ENCODE data around the gene ARMH1.

The ARMH1 gene

GRCh38 chr1:44674113-44675000, at the start of gene ARMH1, which contains the start of gene TMEM53:
TSS of gene ARMH1 (plus strand) at chr1:44674714. CDS start at chr1:44689698, 14,984 bp downstream.
TSS of gene TMEM53 (minus strand) at chr1:44674481. CDS start at chr1:44674391, 90 bp downstream.
- DNase-seq (ENCODE audit: low spot score) = peak; percentile 97

- no peak for DNase-seq (ENCODE audit: low spot score)
Observed at GRCh38 chr1:44625348-44625747, 49.2 kb upstream of the ARMH1 start.

- no peak for DNase-seq (ENCODE audit: low spot score)
Observed at GRCh38 chr1:44628962-44629756, 45.4 kb upstream of the ARMH1 start.

GRCh38 chr1:44630116-44630515, 44.4 kb upstream of the ARMH1 start:
- no peak for DNase-seq (ENCODE audit: low spot score)

- no peak for DNase-seq (ENCODE audit: low spot score)
Observed at GRCh38 chr1:44631333-44631646, 43.2 kb upstream of the ARMH1 start.

- DNase-seq (ENCODE audit: low spot score) = peak; percentile 82
Observed at GRCh38 chr1:44631647-44632539, 42.6 kb upstream of the ARMH1 start.

GRCh38 chr1:44632598-44632997, 41.9 kb upstream of the ARMH1 start:
- DNase-seq (ENCODE audit: low spot score) = peak; percentile 27

GRCh38 chr1:44634606-44635189, 39.8 kb upstream of the ARMH1 start:
- no peak for DNase-seq (ENCODE audit: low spot score)

- DNase-seq (ENCODE audit: low spot score) = no peak
Observed at GRCh38 chr1:44635439-44635838, 39.1 kb upstream of the ARMH1 start.

GRCh38 chr1:44636083-44636687, 38.3 kb upstream of the ARMH1 start:
- DNase-seq (ENCODE audit: low spot score) = no peak

GRCh38 chr1:44636688-44637598, 37.6 kb upstream of the ARMH1 start:
- no peak for DNase-seq (ENCODE audit: low spot score)

- no peak for DNase-seq (ENCODE audit: low spot score)
Observed at GRCh38 chr1:44637702-44638411, 36.7 kb upstream of the ARMH1 start.

- no peak for DNase-seq (ENCODE audit: low spot score)
Observed at GRCh38 chr1:44640200-44640853, 34.2 kb upstream of the ARMH1 start.

GRCh38 chr1:44641126-44642102, 33.1 kb upstream of the ARMH1 start:
- no peak for DNase-seq (ENCODE audit: low spot score)

- no peak for DNase-seq (ENCODE audit: low spot score)
Observed at GRCh38 chr1:44642255-44642654, 32.3 kb upstream of the ARMH1 start.

GRCh38 chr1:44642925-44643324, 31.6 kb upstream of the ARMH1 start:
- no peak for DNase-seq (ENCODE audit: low spot score)

- DNase-seq (ENCODE audit: low spot score) = no peak
Observed at GRCh38 chr1:44643721-44644334, 30.7 kb upstream of the ARMH1 start.

All from COLO829 (cell line).